Lower lobe of right lung (tissue), 2 donors: ENCODE results near the gene GGTLC2. TPM values are rescaled to one million over a fixed set of nuclear protein-coding genes. Genes with fewer than 3 reads are reported as not detected.

Experiments
- ATAC-seq, 2 donors: fragments of 200-7000 bp; cut with Tn5 transposase; one replicate each; pipeline ENCODE4 v1.9.1; 2020 to 2022; ENCODE audit warnings: mild to moderate bottlenecking in 2 of 2, moderate library complexity in 2 of 2
- DNase-seq: peaks from one replicate; pipeline ENCODE4 v3.0.0-alpha.2; 2020
- H3K27ac ChIP-seq: fragments of 200-600 bp; one replicate; pipeline ENCODE4 v1.8.0; 2022
- H3K27me3 ChIP-seq: fragments of 200-600 bp; one replicate; pipeline ENCODE4 v1.8.0; 2022; ENCODE audit warnings: low read depth
- H3K36me3 ChIP-seq: fragments of 200-600 bp; one replicate; pipeline ENCODE4 v1.8.0; 2022; ENCODE audit warnings: mild to moderate bottlenecking
- H3K4me1 ChIP-seq: fragments of 200-600 bp; one replicate; pipeline ENCODE4 v1.8.0; 2022
- H3K4me3 ChIP-seq: fragments of 200-600 bp; one replicate; pipeline ENCODE4 v1.8.0; 2022; ENCODE audit warnings: mild to moderate bottlenecking
- H3K9me3 ChIP-seq: fragments of 200-600 bp; one replicate; pipeline ENCODE4 v1.8.0; 2022
- intact Hi-C: fragments of 100-400 bp; cut with DNase I; formaldehyde crosslinking; loops from one replicate; pipeline ENCODE4 v1.11.0; 2022
- total RNA-seq: library from RNA; stranded (reverse); fragmentation: NEBNext Ultra II Directional; extraction: Animal tissue kit (Norgen Biotek cat#: 25700); gene quantifications from one replicate; pipeline ENCODE4 v1.2.1, GENCODE V29; 2021
- TF ChIP-seq, protein P1 (sequence below): fragments of 200-600 bp; IDR thresholded peaks from one replicate; pipeline ENCODE4 v1.8.0; 2022; ENCODE audit warnings: antibody characterized with exemption, mild to moderate bottlenecking
- donor health status: DM: no; HTN: yes; CAD: no; lungs with severe emphysema.

The GGTLC2 gene
- total RNA-seq, 1 donor from 2014 or later: 2.7 TPM

DNA sequence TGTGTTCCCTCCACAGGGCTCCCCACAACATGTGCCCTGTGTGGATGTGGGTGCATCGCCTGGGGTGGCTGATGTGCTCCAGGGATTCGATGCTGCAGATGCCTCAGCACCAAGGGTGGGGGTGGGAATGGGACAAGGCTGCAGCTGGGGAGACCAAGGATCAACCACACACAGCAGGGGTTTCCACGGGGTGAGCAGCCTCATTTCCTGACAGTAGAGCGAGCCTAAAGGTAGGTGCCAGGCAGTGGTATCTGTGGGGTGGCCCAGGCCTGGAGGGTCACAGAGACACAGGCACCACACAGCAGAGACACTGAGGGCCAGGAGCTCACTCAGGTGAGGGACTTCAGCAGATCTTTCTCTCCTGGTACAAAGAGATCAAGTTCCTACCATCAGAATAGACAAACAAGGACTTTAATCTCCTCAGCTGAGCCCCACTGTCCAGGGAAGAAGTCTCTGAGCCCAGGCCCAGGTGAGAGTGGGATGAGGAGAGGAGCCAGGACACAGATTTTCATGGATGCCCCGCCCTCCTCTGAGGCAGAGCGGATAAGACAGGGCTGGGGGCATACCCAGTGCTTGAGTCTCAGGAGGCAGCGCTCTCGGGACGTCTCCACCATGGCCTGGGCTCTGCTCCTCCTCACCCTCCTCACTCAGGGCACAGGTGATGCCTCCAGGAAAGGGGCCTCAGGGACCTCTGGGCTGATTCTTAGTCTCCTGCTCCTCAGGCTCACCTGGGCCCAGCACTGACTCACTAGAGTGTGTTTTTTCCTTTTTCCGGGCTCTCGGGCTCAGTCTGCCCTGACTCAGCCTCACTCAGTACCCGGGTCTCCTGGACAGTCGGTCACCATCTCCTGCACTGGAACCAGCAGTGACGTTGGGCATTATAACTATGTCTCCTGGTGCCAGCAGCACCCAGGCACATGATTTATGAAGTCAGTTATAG, 19.7 kb downstream of the GGTLC2 start:
- intact Hi-C loops: no loop called here
- H3K36me3 ChIP-seq: no peaks in the 10 kb centered on the region
- DNase-seq (no peak), ATAC-seq (no peak)
- no peaks in the 10 kb centered on the region for H3K9me3 ChIP-seq
- H3K27me3 ChIP-seq: no peaks in the 10 kb centered on the region
- H3K4me1 ChIP-seq: no peaks in the 10 kb centered on the region
- H3K27ac ChIP-seq: no peak overlapping the region
- H3K4me3 ChIP-seq: no peak overlapping the region
- TF ChIP-seq, protein P1, sequence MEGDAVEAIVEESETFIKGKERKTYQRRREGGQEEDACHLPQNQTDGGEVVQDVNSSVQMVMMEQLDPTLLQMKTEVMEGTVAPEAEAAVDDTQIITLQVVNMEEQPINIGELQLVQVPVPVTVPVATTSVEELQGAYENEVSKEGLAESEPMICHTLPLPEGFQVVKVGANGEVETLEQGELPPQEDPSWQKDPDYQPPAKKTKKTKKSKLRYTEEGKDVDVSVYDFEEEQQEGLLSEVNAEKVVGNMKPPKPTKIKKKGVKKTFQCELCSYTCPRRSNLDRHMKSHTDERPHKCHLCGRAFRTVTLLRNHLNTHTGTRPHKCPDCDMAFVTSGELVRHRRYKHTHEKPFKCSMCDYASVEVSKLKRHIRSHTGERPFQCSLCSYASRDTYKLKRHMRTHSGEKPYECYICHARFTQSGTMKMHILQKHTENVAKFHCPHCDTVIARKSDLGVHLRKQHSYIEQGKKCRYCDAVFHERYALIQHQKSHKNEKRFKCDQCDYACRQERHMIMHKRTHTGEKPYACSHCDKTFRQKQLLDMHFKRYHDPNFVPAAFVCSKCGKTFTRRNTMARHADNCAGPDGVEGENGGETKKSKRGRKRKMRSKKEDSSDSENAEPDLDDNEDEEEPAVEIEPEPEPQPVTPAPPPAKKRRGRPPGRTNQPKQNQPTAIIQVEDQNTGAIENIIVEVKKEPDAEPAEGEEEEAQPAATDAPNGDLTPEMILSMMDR: no peak

DNA sequence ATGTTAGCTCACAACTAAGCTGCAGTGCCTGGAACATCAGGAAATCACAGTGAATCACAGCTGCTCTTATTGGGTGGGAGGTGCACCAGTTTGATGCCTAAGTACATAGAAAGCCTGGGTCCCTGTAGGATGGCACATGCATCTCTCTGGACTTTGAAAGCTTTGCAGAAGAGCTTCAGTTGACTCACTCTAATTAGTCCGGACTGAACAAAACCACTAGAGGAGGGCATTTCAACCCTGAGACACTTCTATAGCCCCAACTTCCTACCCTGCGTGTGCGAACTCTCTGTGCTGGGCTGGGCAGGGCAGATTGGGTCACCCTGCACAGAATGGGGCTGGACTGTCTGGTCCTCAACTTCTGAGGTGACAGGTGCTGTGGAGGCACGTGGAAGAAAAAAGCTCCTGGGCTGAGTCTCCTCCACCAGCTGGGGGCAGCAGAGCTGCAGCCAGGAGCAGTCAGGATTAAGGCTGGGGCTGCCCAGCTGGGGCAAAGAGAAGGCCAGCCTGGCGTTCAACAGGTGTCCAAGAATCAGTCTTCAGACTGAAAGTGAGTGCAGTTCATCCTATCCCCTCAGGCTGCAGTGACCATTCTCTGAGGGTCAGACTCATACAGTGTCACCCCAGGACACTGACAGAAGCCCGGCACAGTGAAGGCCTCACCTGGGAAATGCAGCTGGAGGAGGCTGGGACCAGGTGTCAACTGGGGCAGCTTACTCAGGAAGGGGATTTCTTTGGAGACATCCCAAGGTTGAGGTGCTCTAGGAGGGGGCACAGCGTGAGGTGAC, 22.1 kb downstream of the GGTLC2 start:
- peaks cover 4% of the 10 kb centered on the region for H3K9me3 ChIP-seq
- intact Hi-C loops: no loop called here
- no peaks in the 10 kb centered on the region for H3K4me1 ChIP-seq
- DNase-seq (peak; percentile 52), ATAC-seq (peak; percentile 79 to 81)
- no peaks in the 10 kb centered on the region for H3K36me3 ChIP-seq
- H3K27ac ChIP-seq: no peak overlapping the region
- H3K4me3 ChIP-seq: no peak overlapping the region
- TF ChIP-seq, protein P1: peak; percentile 52
- H3K27me3 ChIP-seq: no peaks in the 10 kb centered on the region

DNA sequence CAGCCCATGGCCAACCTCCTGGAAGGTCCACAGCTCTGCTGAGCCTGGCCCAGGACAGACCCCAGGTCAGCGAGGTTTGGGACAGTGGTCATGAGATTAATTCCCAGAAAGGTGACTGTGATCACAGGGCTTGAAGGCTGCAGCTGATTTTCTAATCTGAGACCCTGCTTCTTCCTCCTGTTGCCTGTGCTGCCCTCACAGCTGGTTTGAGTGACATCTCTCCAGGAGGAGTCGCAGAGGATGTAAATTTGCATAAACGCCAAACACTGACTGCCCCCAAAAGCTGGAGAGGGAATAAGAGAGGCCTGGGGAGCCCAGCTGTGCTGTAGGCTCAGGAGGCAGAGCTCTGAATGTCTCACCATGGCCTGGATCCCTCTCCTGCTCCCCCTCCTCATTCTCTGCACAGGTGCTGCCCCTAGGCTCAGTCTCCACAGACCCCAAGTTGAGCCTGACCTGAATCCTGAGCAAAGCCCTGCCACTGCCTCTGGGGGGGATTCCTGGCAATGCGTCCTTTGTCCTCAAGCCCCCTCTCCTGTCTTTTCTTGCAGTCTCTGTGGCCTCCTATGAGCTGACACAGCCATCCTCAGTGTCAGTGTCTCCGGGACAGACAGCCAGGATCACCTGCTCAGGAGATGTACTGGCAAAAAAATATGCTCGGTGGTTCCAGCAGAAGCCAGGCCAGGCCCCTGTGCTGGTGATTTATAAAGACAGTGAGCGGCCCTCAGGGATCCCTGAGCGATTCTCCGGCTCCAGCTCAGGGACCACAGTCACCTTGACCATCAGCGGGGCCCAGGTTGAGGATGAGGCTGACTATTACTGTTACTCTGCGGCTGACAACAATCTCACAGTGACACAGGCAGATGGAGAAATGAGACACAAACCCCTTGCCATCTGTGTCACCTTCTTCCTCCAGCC, 23.8 kb downstream of the GGTLC2 start:
- no peak overlapping the region for H3K4me3 ChIP-seq
- TF ChIP-seq, protein P1: no peak
- peaks cover 4% of the 10 kb centered on the region for H3K9me3 ChIP-seq
- no peaks in the 10 kb centered on the region for H3K27me3 ChIP-seq
- H3K4me1 ChIP-seq: no peaks in the 10 kb centered on the region
- ATAC-seq (no peak), DNase-seq (no peak)
- intact Hi-C loops: no loop called here
- no peaks in the 10 kb centered on the region for H3K36me3 ChIP-seq
- no peak overlapping the region for H3K27ac ChIP-seq

DNA sequence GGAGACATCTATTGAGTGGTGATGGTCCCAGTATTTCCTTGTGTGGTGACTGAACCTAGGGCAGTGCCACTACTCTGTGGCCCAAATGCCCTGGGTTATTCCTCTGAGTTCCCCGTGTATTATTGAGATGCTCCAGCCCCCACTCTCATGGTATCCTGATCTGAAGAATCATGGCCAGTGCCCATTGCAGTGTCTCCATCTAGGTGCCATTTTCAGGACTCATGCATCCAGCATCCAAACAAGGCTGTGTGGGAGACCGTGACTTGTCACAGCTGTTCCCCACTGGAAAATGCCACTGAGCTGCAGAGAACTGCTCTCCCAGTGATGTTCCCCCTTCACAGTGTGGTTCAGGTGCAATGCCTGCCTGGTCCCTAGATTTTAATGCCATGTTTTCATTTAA, 24.7 kb downstream of the GGTLC2 start:
- TF ChIP-seq, protein P1: no peak
- intact Hi-C loops: no loop called here
- no peak for DNase-seq

More for the DNA sequence above, 24.7 kb downstream of the GGTLC2 start:
- Histone ChIP-seq H3K4me1 (no peaks in the 10 kb centered on the region), H3K27ac (no peak overlapping the region), H3K4me3 (no peak overlapping the region), H3K36me3 (no peaks in the 10 kb centered on the region), H3K27me3 (no peaks in the 10 kb centered on the region), H3K9me3 (peaks cover 4% of the 10 kb centered on the region)
- ATAC-seq: no peak
